ENCODE results near the gene FAM20A.

Gene FAM20A

DNA sequence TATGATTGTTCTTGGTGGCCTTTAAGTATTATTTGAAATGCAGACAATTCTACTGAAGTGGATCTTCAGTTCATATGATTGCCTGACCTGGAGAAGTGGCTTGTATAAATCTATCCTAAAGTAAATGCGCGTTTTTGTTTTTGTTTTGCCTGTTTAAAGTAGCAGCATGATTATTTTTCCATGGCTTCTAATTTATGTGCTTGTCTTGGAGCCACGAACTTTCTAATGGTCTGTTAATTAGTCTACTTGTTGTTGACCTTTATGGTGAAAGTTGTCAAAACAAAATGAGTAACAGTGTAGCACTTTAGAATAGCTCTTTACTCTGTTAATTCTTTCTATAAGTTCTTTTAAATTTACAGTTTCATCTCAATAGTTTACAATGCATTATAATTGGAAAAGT, 87.2 kb downstream of the FAM20A start (continued):
- TF ChIP-seq ZNF513 (tag by site-specific recombination; IDR thresholded peaks at IDR 0.05) (no peak), PRDM1 (tag by site-specific recombination; IDR thresholded peaks at IDR 0.05) (no peak), KLF7 (tag by site-specific recombination; IDR thresholded peaks at IDR 0.05; ENCODE audit: borderline replicate concordance) (no peak), ZNF292 (tag by site-specific recombination; IDR thresholded peaks at IDR 0.05; ENCODE audit: borderline replicate concordance, low read depth) (no peak), BCL11B (tag by site-specific recombination; IDR thresholded peaks at IDR 0.05; ENCODE audit: low read depth) (no peak), ZNF610 (tag by site-specific recombination; IDR thresholded peaks at IDR 0.05; ENCODE audit: borderline replicate concordance) (no peak), ZBTB8A (tag by site-specific recombination; IDR thresholded peaks at IDR 0.05) (no peak), ZFP3 (tag by site-specific recombination; IDR thresholded peaks at IDR 0.05; ENCODE audit: low read depth) (no peak), ZNF37A (tag by site-specific recombination; IDR thresholded peaks at IDR 0.05) (no peak)
- TF ChIP-seq, protein P1, sequence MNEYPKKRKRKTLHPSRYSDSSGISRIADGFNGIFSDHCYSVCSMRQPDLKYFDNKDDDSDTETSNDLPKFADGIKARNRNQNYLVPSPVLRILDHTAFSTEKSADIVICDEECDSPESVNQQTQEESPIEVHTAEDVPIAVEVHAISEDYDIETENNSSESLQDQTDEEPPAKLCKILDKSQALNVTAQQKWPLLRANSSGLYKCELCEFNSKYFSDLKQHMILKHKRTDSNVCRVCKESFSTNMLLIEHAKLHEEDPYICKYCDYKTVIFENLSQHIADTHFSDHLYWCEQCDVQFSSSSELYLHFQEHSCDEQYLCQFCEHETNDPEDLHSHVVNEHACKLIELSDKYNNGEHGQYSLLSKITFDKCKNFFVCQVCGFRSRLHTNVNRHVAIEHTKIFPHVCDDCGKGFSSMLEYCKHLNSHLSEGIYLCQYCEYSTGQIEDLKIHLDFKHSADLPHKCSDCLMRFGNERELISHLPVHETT (tag by site-specific recombination; IDR thresholded peaks at IDR 0.05), result 0 out of 2 replicates have a peak, but pooled peaks have one; percentile 20
- TF ChIP-seq, protein P2, sequence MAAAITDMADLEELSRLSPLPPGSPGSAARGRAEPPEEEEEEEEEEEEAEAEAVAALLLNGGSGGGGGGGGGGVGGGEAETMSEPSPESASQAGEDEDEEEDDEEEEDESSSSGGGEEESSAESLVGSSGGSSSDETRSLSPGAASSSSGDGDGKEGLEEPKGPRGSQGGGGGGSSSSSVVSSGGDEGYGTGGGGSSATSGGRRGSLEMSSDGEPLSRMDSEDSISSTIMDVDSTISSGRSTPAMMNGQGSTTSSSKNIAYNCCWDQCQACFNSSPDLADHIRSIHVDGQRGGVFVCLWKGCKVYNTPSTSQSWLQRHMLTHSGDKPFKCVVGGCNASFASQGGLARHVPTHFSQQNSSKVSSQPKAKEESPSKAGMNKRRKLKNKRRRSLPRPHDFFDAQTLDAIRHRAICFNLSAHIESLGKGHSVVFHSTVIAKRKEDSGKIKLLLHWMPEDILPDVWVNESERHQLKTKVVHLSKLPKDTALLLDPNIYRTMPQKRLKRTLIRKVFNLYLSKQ (tag by site-specific recombination; IDR thresholded peaks at IDR 0.05; ENCODE audit: borderline replicate concordance), result no peak

DNA sequence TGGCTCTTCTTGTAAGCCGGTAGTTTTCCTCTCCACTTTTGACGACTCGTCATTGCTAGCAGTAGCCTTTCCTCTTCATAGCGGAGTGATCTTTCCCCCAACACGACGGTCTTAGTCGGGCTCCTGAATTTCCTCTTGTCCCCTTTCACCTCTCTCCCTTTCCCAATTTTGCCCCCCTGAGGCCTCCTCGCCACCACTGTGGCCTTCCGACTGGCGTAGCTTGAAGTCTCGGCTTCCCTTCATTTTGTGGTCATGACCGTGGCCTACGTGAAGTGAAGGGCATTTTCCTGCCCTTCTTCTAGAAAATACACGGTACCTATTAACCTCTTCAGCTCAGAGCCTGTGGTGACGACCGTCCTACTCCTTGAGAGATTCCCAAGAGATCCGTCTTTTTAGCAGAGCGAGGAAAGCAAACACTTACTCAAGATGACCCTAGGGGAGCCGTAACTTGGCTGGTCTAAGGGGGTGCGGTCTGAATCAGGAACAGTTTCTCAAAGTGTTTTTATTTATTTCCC, 88.2 kb downstream of the FAM20A start:
- Histone ChIP-seq H3K4me1 (ENCODE audit: control insufficient read depth, insufficient read depth, low read length) (peaks cover 20% of the 10 kb centered on the region), H3K9me3 (ENCODE audit: control insufficient read depth, insufficient read depth, low read depth, low read length) (no peaks in the 10 kb centered on the region), H3K36me3 (ENCODE audit: control insufficient read depth in 2 of 2, insufficient read depth in 1 of 2, low read length in 2 of 2) (peaks cover 29 to 32% of the 10 kb centered on the region in 2 experiments), H3K27ac (ENCODE audit: extremely low read depth, low read depth, low read length) (peak overlapping the region; percentile 95), H3K4me3 (ENCODE audit: low read depth, low read length) (peak overlapping the region; percentile 83)
- ChIA-PET CTCF (interaction anchor here (0.9 to 2.6 kb wide), 3 partner anchors 56 to 101 kb away, joined by 3 to 9 read pairs (median 4); partner anchors contain the start of gene WIPI1), POLR2A (interaction anchor here (1.0 to 2.7 kb wide), 5 partner anchors 10 to 478 kb away, joined by 3 to 18 read pairs (median 6); partner anchors contain the start of genes FAM20A, KPNA2 and WIPI1)
- TF ChIP-seq ZXDB (tag by site-specific recombination; IDR thresholded peaks at IDR 0.05) (0 out of 2 replicates have a peak, but pooled peaks have one; percentile 5), ZNF146 (tag by site-specific recombination; IDR thresholded peaks at IDR 0.05) (0 out of 2 replicates have a peak, but pooled peaks have one; percentile 8), CTCF (tag by site-specific recombination; IDR thresholded peaks at IDR 0.05) (no peak), ZNF660 (tag by site-specific recombination; IDR thresholded peaks at IDR 0.05) (no peak), ZBTB20 (tag by site-specific recombination; IDR thresholded peaks at IDR 0.05) (peak; percentile 22; the same call in 1 of the 2 replicates), ZNF600 (tag by site-specific recombination; IDR thresholded peaks at IDR 0.05) (peak; percentile 31; the same call in 1 of the 2 replicates), ZFP69B (tag by site-specific recombination; IDR thresholded peaks at IDR 0.05) (peak; percentile 63; the same call in 1 of the 2 replicates), BCL11A (tag by site-specific recombination; IDR thresholded peaks at IDR 0.05; ENCODE audit: low read depth) (0 out of 2 replicates have a peak, but pooled peaks have one; percentile 26), ZNF341 (tag by site-specific recombination; IDR thresholded peaks at IDR 0.05; ENCODE audit: low read depth) (peak; percentile 64), ZNF621 (tag by site-specific recombination; IDR thresholded peaks at IDR 0.05) (no peak), ZNF791 (tag by site-specific recombination; IDR thresholded peaks at IDR 0.05) (no peak), PRDM1 (tag by site-specific recombination; IDR thresholded peaks at IDR 0.05) (peak; percentile 87), ZNF785 (tag by site-specific recombination; IDR thresholded peaks at IDR 0.05) (no peak), ZNF366 (tag by site-specific recombination; conservative IDR thresholded peaks at IDR 0.05) (0 out of 2 replicates have a peak, but pooled peaks have one; percentile 22), IKZF3 (tag by site-specific recombination; IDR thresholded peaks at IDR 0.05) (peak; percentile 34; the same call in 1 of the 2 replicates), GFI1B (tag by site-specific recombination; IDR thresholded peaks at IDR 0.05) (no peak), ZNF843 (tag by site-specific recombination; IDR thresholded peaks at IDR 0.05) (peak; percentile 14; the same call in 1 of the 2 replicates)
- TF ChIP-seq, protein P3, sequence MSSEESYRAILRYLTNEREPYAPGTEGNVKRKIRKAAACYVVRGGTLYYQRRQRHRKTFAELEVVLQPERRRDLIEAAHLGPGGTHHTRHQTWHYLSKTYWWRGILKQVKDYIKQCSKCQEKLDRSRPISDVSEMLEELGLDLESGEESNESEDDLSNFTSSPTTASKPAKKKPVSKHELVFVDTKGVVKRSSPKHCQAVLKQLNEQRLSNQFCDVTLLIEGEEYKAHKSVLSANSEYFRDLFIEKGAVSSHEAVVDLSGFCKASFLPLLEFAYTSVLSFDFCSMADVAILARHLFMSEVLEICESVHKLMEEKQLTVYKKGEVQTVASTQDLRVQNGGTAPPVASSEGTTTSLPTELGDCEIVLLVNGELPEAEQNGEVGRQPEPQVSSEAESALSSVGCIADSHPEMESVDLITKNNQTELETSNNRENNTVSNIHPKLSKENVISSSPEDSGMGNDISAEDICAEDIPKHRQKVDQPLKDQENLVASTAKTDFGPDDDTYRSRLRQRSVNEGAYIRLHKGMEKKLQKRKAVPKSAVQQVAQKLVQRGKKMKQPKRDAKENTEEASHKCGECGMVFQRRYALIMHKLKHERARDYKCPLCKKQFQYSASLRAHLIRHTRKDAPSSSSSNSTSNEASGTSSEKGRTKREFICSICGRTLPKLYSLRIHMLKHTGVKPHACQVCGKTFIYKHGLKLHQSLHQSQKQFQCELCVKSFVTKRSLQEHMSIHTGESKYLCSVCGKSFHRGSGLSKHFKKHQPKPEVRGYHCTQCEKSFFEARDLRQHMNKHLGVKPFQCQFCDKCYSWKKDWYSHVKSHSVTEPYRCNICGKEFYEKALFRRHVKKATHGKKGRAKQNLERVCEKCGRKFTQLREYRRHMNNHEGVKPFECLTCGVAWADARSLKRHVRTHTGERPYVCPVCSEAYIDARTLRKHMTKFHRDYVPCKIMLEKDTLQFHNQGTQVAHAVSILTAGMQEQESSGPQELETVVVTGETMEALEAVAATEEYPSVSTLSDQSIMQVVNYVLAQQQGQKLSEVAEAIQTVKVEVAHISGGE (tag by site-specific recombination; conservative IDR thresholded peaks at IDR 0.05; ENCODE audit: low read depth), result 0 out of 2 replicates have a peak, but pooled peaks have one; percentile 23

Data from HEK293 (cell line).